ENCODE results near the gene PPL.

PPL gene

GRCh38 chr16:4836727-4837126, 100.2 kb downstream of the PPL start:
- Histone ChIP-seq H3K27me3 (replicated peaks) (no peaks in the 10 kb centered on the region), H3K27ac (no peak overlapping the region), H3K36me3 (replicated peaks) (peaks cover 68% of the 10 kb centered on the region), H3K4me3 (ENCODE audit: low read depth, low read length) (no peak overlapping the region)
- DNase-seq: no peak
- TF ChIP-seq CTCF (IDR thresholded peaks at IDR 0.05; ENCODE audit: low read depth, low read length, missing control alignments): no peak
- in situ Hi-C loops (cut with HindIII; ENCODE audit: low pct_ligation_motif_present, low sequenced_read_pairs): no loop called here

- TF ChIP-seq CTCF (IDR thresholded peaks at IDR 0.05; ENCODE audit: low read depth, low read length, missing control alignments): no peak
- no peak for DNase-seq
- Histone ChIP-seq H3K4me3 (ENCODE audit: low read depth, low read length) (no peak overlapping the region), H3K27me3 (replicated peaks) (no peaks in the 10 kb centered on the region), H3K36me3 (replicated peaks) (peaks cover 68% of the 10 kb centered on the region), H3K27ac (no peak overlapping the region)
- in situ Hi-C loops (cut with HindIII; ENCODE audit: low pct_ligation_motif_present, low sequenced_read_pairs): no loop called here
Measured at GRCh38 chr16:4833584-4833983, 103.4 kb downstream of the PPL start.

- Histone ChIP-seq H3K27me3 (replicated peaks) (no peaks in the 10 kb centered on the region), H3K4me3 (ENCODE audit: low read depth, low read length) (no peak overlapping the region), H3K27ac (no peak overlapping the region), H3K36me3 (replicated peaks) (peaks cover 72% of the 10 kb centered on the region)
- TF ChIP-seq CTCF (IDR thresholded peaks at IDR 0.05; ENCODE audit: low read depth, low read length, missing control alignments): no peak
- in situ Hi-C loops (cut with HindIII; ENCODE audit: low pct_ligation_motif_present, low sequenced_read_pairs): no loop called here
- no peak for DNase-seq
Measured at GRCh38 chr16:4832698-4833343, 104.1 kb downstream of the PPL start.

Data from brain microvascular endothelial cell (primary cell).